ENCODE data around the gene SPTB. TPM values are rescaled to one million over a fixed set of nuclear protein-coding genes. Genes with fewer than 3 reads are reported as not detected.

The SPTB gene
- total and polyA plus RNA-seq, 2 donors = 0.76 to 6.8 TPM

- no peaks in the 10 kb centered on the region for H3K4me1 ChIP-seq (ENCODE audit: insufficient read depth)
- WGBS = 72% methylated on average over 3 of the region's 3 CpGs
- DNase-seq (ENCODE audit: extremely low spot score) = no peak
- H3K36me3 ChIP-seq (ENCODE audit: insufficient read depth) = no peaks in the 10 kb centered on the region
- H3K4me3 ChIP-seq (ENCODE audit: low read depth, low read length) = no peak overlapping the region
- no peak overlapping the region for H3K27ac ChIP-seq (ENCODE audit: low read depth)
Measured at GRCh38 chr14:64873506-64874219, 6.0 kb downstream of the SPTB start.

GRCh38 chr14:64871344-64871743 is 8.4 kb downstream of the SPTB start:
- Histone ChIP-seq H3K27ac (ENCODE audit: low read depth) (no peak overlapping the region), H3K36me3 (ENCODE audit: insufficient read depth) (no peaks in the 10 kb centered on the region), H3K4me1 (ENCODE audit: insufficient read depth) (no peaks in the 10 kb centered on the region), H3K4me3 (ENCODE audit: low read depth, low read length) (no peak overlapping the region)
- WGBS = 68% methylated on average over 2 of the region's 2 CpGs
- no peak for DNase-seq (ENCODE audit: extremely low spot score)

- WGBS = 79% methylated on average over 2 of the region's 2 CpGs
- Histone ChIP-seq H3K36me3 (ENCODE audit: insufficient read depth) (no peaks in the 10 kb centered on the region), H3K4me1 (ENCODE audit: insufficient read depth) (no peaks in the 10 kb centered on the region), H3K4me3 (ENCODE audit: low read depth, low read length) (no peak overlapping the region), H3K27ac (ENCODE audit: low read depth) (no peak overlapping the region)
- no peak for DNase-seq (ENCODE audit: extremely low spot score)
Measured at GRCh38 chr14:64870160-64870559, 9.5 kb downstream of the SPTB start.

- H3K27ac ChIP-seq (ENCODE audit: low read depth) = no peak overlapping the region
- H3K36me3 ChIP-seq (ENCODE audit: insufficient read depth) = no peaks in the 10 kb centered on the region
- no peaks in the 10 kb centered on the region for H3K4me1 ChIP-seq (ENCODE audit: insufficient read depth)
- no peak for DNase-seq (ENCODE audit: extremely low spot score)
- H3K4me3 ChIP-seq (ENCODE audit: low read depth, low read length) = no peak overlapping the region
- 87% methylated on average over 1 of the region's 1 CpG for WGBS
Measured at GRCh38 chr14:64868841-64869240, 10.9 kb downstream of the SPTB start.

GRCh38 chr14:64868379-64868778 is 11.3 kb downstream of the SPTB start:
- H3K36me3 ChIP-seq (ENCODE audit: insufficient read depth) = no peaks in the 10 kb centered on the region
- H3K4me3 ChIP-seq (ENCODE audit: low read depth, low read length) = no peak overlapping the region
- no peaks in the 10 kb centered on the region for H3K4me1 ChIP-seq (ENCODE audit: insufficient read depth)
- 91% methylated on average over 2 of the region's 2 CpGs for WGBS
- H3K27ac ChIP-seq (ENCODE audit: low read depth) = no peak overlapping the region
- DNase-seq (ENCODE audit: extremely low spot score) = no peak

- no peak overlapping the region for H3K27ac ChIP-seq (ENCODE audit: low read depth)
- DNase-seq (ENCODE audit: extremely low spot score) = no peak
- H3K36me3 ChIP-seq (ENCODE audit: insufficient read depth) = no peaks in the 10 kb centered on the region
- 88% methylated on average over 3 of the region's 3 CpGs for WGBS
- H3K4me3 ChIP-seq (ENCODE audit: low read depth, low read length) = no peak overlapping the region
- no peaks in the 10 kb centered on the region for H3K4me1 ChIP-seq (ENCODE audit: insufficient read depth)
Measured at GRCh38 chr14:64867182-64867581, 12.5 kb downstream of the SPTB start.

- no peaks in the 10 kb centered on the region for H3K36me3 ChIP-seq (ENCODE audit: insufficient read depth)
- DNase-seq (ENCODE audit: extremely low spot score) = no peak
- H3K4me3 ChIP-seq (ENCODE audit: low read depth, low read length) = no peak overlapping the region
- no peaks in the 10 kb centered on the region for H3K4me1 ChIP-seq (ENCODE audit: insufficient read depth)
- 67% methylated on average over 6 of the region's 6 CpGs for WGBS
- no peak overlapping the region for H3K27ac ChIP-seq (ENCODE audit: low read depth)
Measured at GRCh38 chr14:64865992-64866391, 13.7 kb downstream of the SPTB start.

GRCh38 chr14:64865109-64865508 is 14.6 kb downstream of the SPTB start:
- no peak overlapping the region for H3K4me3 ChIP-seq (ENCODE audit: low read depth, low read length)
- no peak overlapping the region for H3K27ac ChIP-seq (ENCODE audit: low read depth)
- no peaks in the 10 kb centered on the region for H3K36me3 ChIP-seq (ENCODE audit: insufficient read depth)
- H3K4me1 ChIP-seq (ENCODE audit: insufficient read depth) = no peaks in the 10 kb centered on the region
- no peak for DNase-seq (ENCODE audit: extremely low spot score)
- WGBS = 52% methylated on average over 6 of the region's 6 CpGs

- H3K27ac ChIP-seq (ENCODE audit: low read depth) = no peak overlapping the region
- H3K4me1 ChIP-seq (ENCODE audit: insufficient read depth) = no peaks in the 10 kb centered on the region
- H3K36me3 ChIP-seq (ENCODE audit: insufficient read depth) = no peaks in the 10 kb centered on the region
- H3K4me3 ChIP-seq (ENCODE audit: low read depth, low read length) = no peak overlapping the region
- WGBS = 83% methylated on average over 1 of the region's 1 CpG
- no peak for DNase-seq (ENCODE audit: extremely low spot score)
Measured at GRCh38 chr14:64864258-64864657, 15.4 kb downstream of the SPTB start.

- H3K36me3 ChIP-seq (ENCODE audit: insufficient read depth) = no peaks in the 10 kb centered on the region
- H3K4me1 ChIP-seq (ENCODE audit: insufficient read depth) = no peaks in the 10 kb centered on the region
- 46% methylated on average over 3 of the region's 3 CpGs for WGBS
- H3K27ac ChIP-seq (ENCODE audit: low read depth) = no peak overlapping the region
- no peak overlapping the region for H3K4me3 ChIP-seq (ENCODE audit: low read depth, low read length)
- no peak for DNase-seq (ENCODE audit: extremely low spot score)
Measured at GRCh38 chr14:64861916-64862315, 17.8 kb downstream of the SPTB start.

GRCh38 chr14:64860039-64860438 is 19.7 kb downstream of the SPTB start:
- H3K27ac ChIP-seq (ENCODE audit: low read depth) = no peak overlapping the region
- H3K4me3 ChIP-seq (ENCODE audit: low read depth, low read length) = no peak overlapping the region
- DNase-seq (ENCODE audit: extremely low spot score) = no peak
- WGBS = 22% methylated on average over 2 of the region's 2 CpGs
- H3K36me3 ChIP-seq (ENCODE audit: insufficient read depth) = no peaks in the 10 kb centered on the region
- H3K4me1 ChIP-seq (ENCODE audit: insufficient read depth) = no peaks in the 10 kb centered on the region

GRCh38 chr14:64857979-64858744 is 21.5 kb downstream of the SPTB start:
- 60% methylated on average over 11 of the region's 11 CpGs for WGBS
- Histone ChIP-seq H3K4me3 (ENCODE audit: low read depth, low read length) (no peak overlapping the region), H3K36me3 (ENCODE audit: insufficient read depth) (no peaks in the 10 kb centered on the region), H3K4me1 (ENCODE audit: insufficient read depth) (no peaks in the 10 kb centered on the region), H3K27ac (ENCODE audit: low read depth) (no peak overlapping the region)
- DNase-seq (ENCODE audit: extremely low spot score) = no peak

- no peaks in the 10 kb centered on the region for H3K36me3 ChIP-seq (ENCODE audit: insufficient read depth)
- DNase-seq (ENCODE audit: extremely low spot score) = no peak
- H3K4me1 ChIP-seq (ENCODE audit: insufficient read depth) = no peaks in the 10 kb centered on the region
- 76% methylated on average over 11 of the region's 11 CpGs for WGBS
- H3K4me3 ChIP-seq (ENCODE audit: low read depth, low read length) = no peak overlapping the region
- no peak overlapping the region for H3K27ac ChIP-seq (ENCODE audit: low read depth)
Measured at GRCh38 chr14:64856529-64857445, 22.9 kb downstream of the SPTB start.

Measured in urinary bladder (tissue), 4 donors.